K562 (cell line): Measurements from ENCODE around the gene ARHGAP12. TPM values are rescaled to one million over a fixed set of nuclear protein-coding genes. Genes with fewer than 3 reads are reported as not detected.

Experiments used
- ATAC-seq: fragments of 200-7000 bp; cut with Tn5 transposase; 3 replicates; pipeline ENCODE4 v1.9.1; 2020; ENCODE audit warnings: moderate library complexity
- BruUV-seq: library from RNA; stranded (reverse); fragments of 400-500 nt; replicated peaks from 2 replicates; lab custom pipeline; 2021; lab: Mats Ljungman, UMichigan
- CTCF ChIA-PET: fragments of 300-600 bp; formaldehyde crosslinking; extraction: SDS; loops from one replicate; lab custom pipeline; 2021; ENCODE audit warnings: low intra/inter-chr PET ratio; lab: Yijun Ruan, JAX
- POLR2A ChIA-PET: fragments of 300-600, 350-650 bp; sonication (Branson Sonifier 250); formaldehyde crosslinking; extraction: SDS; loops from one replicate; lab custom pipeline; 2021; ENCODE audit warnings: antibody characterized with exemption, inconsistent platforms; lab: Yijun Ruan, JAX
- DNase-seq, 4 experiments: peaks; one replicate each; pipeline versions ENCODE4 v3.0.0 to v3.0.0-alpha.2; 2011 to 2018; ENCODE audit warnings: low spot score in 3 of 4, mixed read lengths in 3 of 4; ENCODE audit errors: extremely low read depth in 1 of 4
- FAIRE-seq: peaks from 2 replicates; lab custom pipeline; 2011; peaks lifted over from hg19 to GRCh38; lab: Jason Lieb, UNC
- H2AFZ ChIP-seq: 2 replicates; pipeline ENCODE4 v1.6.0; 2011; ENCODE audit warnings: low read depth, low read length, control low read depth, inconsistent platforms
- H3K27ac ChIP-seq: fragments of 200-600 bp; 3 replicates; pipeline ENCODE4 v1.8.0; 2011; ENCODE audit warnings: low read depth, mild to moderate bottlenecking, control low read depth, inconsistent platforms, low read length, moderate library complexity, mixed read lengths; ENCODE audit errors: extremely low read depth
- H3K27me3 ChIP-seq, 2 experiments: fragments of 300-600 bp in 1 of 2; 2 replicates in 1 of 2; 3 replicates in 1 of 2; pipeline versions ENCODE4 v1.6.0 to v1.8.0; 2011; ENCODE audit warnings: inconsistent platforms in 2 of 2, low read length in 2 of 2, mild to moderate bottlenecking in 1 of 2, mixed read lengths in 1 of 2, moderate library complexity in 1 of 2; ENCODE audit not compliant: control insufficient read depth in 2 of 2, insufficient read depth in 2 of 2
- H3K36me3 ChIP-seq: fragments of 300-600 bp; 3 replicates; pipeline ENCODE4 v1.8.0; 2011; ENCODE audit warnings: mild to moderate bottlenecking, low read length, inconsistent platforms; ENCODE audit not compliant: control insufficient read depth, insufficient read depth
- H3K4me1 ChIP-seq, 2 experiments: fragments of 200-600 bp in 1 of 2; replicated peaks in 1 of 2; 2 replicates in 1 of 2; 3 replicates in 1 of 2; pipeline versions ENCODE4 v1.5.1 to v1.8.0; 2011; ENCODE audit warnings: inconsistent platforms in 2 of 2, low read length in 2 of 2, mild to moderate bottlenecking in 1 of 2, mixed read lengths in 1 of 2, moderate library complexity in 1 of 2; ENCODE audit not compliant: control insufficient read depth in 2 of 2, insufficient read depth in 2 of 2
- H3K4me2 ChIP-seq: 2 replicates; pipeline ENCODE4 v1.6.1; 2011; ENCODE audit warnings: low read length, control low read depth, inconsistent platforms, mixed read lengths; ENCODE audit not compliant: insufficient read depth
- H3K4me3 ChIP-seq: fragments of 200-600 bp; sonication (generic), shearing (Covaris generic); 2 replicates; pipeline ENCODE4 v1.5.1; 2016; ENCODE audit warnings: control low read depth, inconsistent platforms
- H3K79me2 ChIP-seq: fragments of 200-600 bp; 3 replicates; pipeline ENCODE4 v1.8.0; 2011; ENCODE audit warnings: low read length, inconsistent platforms; ENCODE audit not compliant: control insufficient read depth, insufficient read depth
- H3K9ac ChIP-seq, 2 experiments: 2 replicates each; pipeline versions ENCODE4 v1.6.0 to v1.6.1; 2011; ENCODE audit warnings: low read depth in 2 of 2, low read length in 2 of 2, control low read depth in 1 of 2, inconsistent platforms in 1 of 2, mild to moderate bottlenecking in 1 of 2, mixed read lengths in 1 of 2; ENCODE audit not compliant: insufficient read depth in 1 of 2
- H3K9me1 ChIP-seq: one replicate; pipeline ENCODE4 v1.6.0; 2011; ENCODE audit warnings: inconsistent platforms, mild to moderate bottlenecking, low read length, moderate library complexity; ENCODE audit not compliant: control insufficient read depth, insufficient read depth
- H3K9me3 ChIP-seq: replicated peaks from 2 replicates; pipeline ENCODE4 v1.5.1; 2011; ENCODE audit warnings: low read depth, low read length, inconsistent platforms; ENCODE audit not compliant: control insufficient read depth, insufficient read depth
- H4K20me1 ChIP-seq: replicated peaks from 2 replicates; pipeline ENCODE4 v1.6.1; 2011; ENCODE audit warnings: low read length, inconsistent platforms, mixed read lengths; ENCODE audit not compliant: control insufficient read depth, insufficient read depth
- CHD1 ChIP-seq: fragments of 200-600 bp; sonication (generic); IDR thresholded peaks from one replicate; pipeline ENCODE4 v1.6.1; 2012; ENCODE audit warnings: mild to moderate bottlenecking, moderate library complexity, low read length, inconsistent platforms
- CHD4 ChIP-seq: fragments of 200-600 bp; sonication (generic); IDR thresholded peaks from 3 replicates; pipeline ENCODE4 v1.6.1; 2012; ENCODE audit warnings: low read depth, mild to moderate bottlenecking, mixed read lengths, low read length, inconsistent platforms; ENCODE audit not compliant: insufficient read depth, insufficient replicate concordance, poor library complexity, severe bottlenecking
- CREB3L1 ChIP-seq: fragments of 450-650 bp; IDR thresholded peaks from 2 replicates; pipeline ENCODE4 v1.6.1; 2014; ENCODE audit warnings: low read depth, mild to moderate bottlenecking, moderate library complexity, borderline replicate concordance
- FOXK1 ChIP-seq: sonication (generic); formaldehyde crosslinking; IDR thresholded peaks from 2 replicates; pipeline ENCODE4 v1.8.0; 2022; ENCODE audit warnings: missing genetic modification reagents, mild to moderate bottlenecking, borderline replicate concordance
- HMG20A ChIP-seq: fragments of 450-650 bp; formaldehyde crosslinking; conservative IDR thresholded peaks from 2 replicates; pipeline ENCODE4 v1.4.0; 2020; ENCODE audit warnings: mild to moderate bottlenecking, mixed read lengths
- HNRNPUL1 ChIP-seq: fragments of 200-400 bp; formaldehyde crosslinking; IDR thresholded peaks from 2 replicates; pipeline ENCODE4 v1.6.1; 2017; ENCODE audit warnings: low read length
- NCOR1 ChIP-seq: fragments of 450-650 bp; IDR thresholded peaks from 2 replicates; pipeline ENCODE4 v1.6.1; 2016; ENCODE audit warnings: mild to moderate bottlenecking, moderate library complexity
- PHF8 ChIP-seq: fragments of 200-600 bp; sonication (generic); IDR thresholded peaks from 2 replicates; pipeline ENCODE4 v1.6.1; 2012; ENCODE audit warnings: mixed run types, mild to moderate bottlenecking, inconsistent platforms, low read length, moderate library complexity, borderline replicate concordance
- WGBS: fragments of 100-300 bp; shearing (Covaris generic); methylation state at CpG from one replicate; pipeline ENCODE4 v1.1.6; 2016; ENCODE audit warnings: low coverage, mixed read lengths; ENCODE audit not compliant: insufficient coverage; ENCODE audit errors: missing lambda C conversion rate; 5-methylcytosine and 5-hydroxymethylcytosine counted together
- in situ Hi-C: fragments of 300-500 bp; cut with MboI; formaldehyde crosslinking; loops from 4 replicates; pipeline ENCODE4 v1.15.0; 2018; ENCODE audit warnings: inconsistent platforms, mixed read lengths
- intact Hi-C: fragments of 100-400 bp; cut with micrococcal nuclease; formaldehyde crosslinking; loops from 2 replicates; pipeline ENCODE4 v1.14.2; 2022
- polyA plus RNA-seq, 8 experiments: library from polyadenylated mRNA; depleted of rRNA in 4 of 8; stranded (reverse) in 5 of 8; unstranded in 3 of 8; fragments of >200 nt; fragmentation: Nextera tagmentation in 2 of 8; fragmentation: Illumina TruSeq in 1 of 8; extraction: Ambion mirVana in 2 of 8; extraction: Trizol in 1 of 8; gene quantifications; 2 replicates each; pipeline versions ENCODE4 v1.2.1 to v1.2.3, GENCODE V29; 2011 to 2014; ENCODE audit warnings: inconsistent platforms in 1 of 8, missing spikeins in 1 of 8
- total RNA-seq, 7 experiments: library from RNA; depleted of rRNA in 6 of 7; stranded (reverse); fragments of >200 nt in 6 of 7; fragmentation: Illumina TruSeq in 2 of 7; extraction: Trizol in 2 of 7; gene quantifications; 2 replicates each; pipeline versions ENCODE4 v1.2.1 to v1.2.3, GENCODE V29; 2011 to 2021; ENCODE audit warnings: low replicate concordance in 1 of 7

Gene ARHGAP12
- total and polyA plus RNA-seq, 9 of the 15 experiments (the other 6 are each of a cell fraction or from before 2014, with no cell fraction given), result 4.4 to 18.7 (median 10.1) TPM

GRCh38 chr10:31935678-31936077 lies 7.0 kb upstream of the ARHGAP12 start:
- 76% methylated on average over 4 of the region's 4 CpGs for WGBS
- Histone ChIP-seq H3K27me3 (no peaks in the 10 kb centered on the region), H3K9me1 (no peaks in the 10 kb centered on the region), H3K27ac (no peak overlapping the region), H2AFZ (no peak overlapping the region), H3K9ac (no peak overlapping the region), H3K36me3 (no peaks in the 10 kb centered on the region), H3K4me3 (no peak overlapping the region), H3K79me2 (no peaks in the 10 kb centered on the region), H3K4me1 (peaks cover 3 to 21% of the 10 kb centered on the region in 2 experiments; a peak in 4 of 5 replicates), H3K9me3 (no peaks in the 10 kb centered on the region), H4K20me1 (no peaks in the 10 kb centered on the region), H3K4me2 (no peak overlapping the region)
- ATAC-seq, result 0 out of 3 replicates have a peak, but pooled peaks have one; percentile 15
- no TSS peak for BruUV-seq
- no peak for FAIRE-seq
- intact Hi-C loops, result no loop called here
- no peak for DNase-seq
- in situ Hi-C loops, result no loop called here
- ChIA-PET POLR2A (no interaction called here), CTCF (no interaction called here)
- no peak for TF ChIP-seq HNRNPUL1
- TF ChIP-seq NCOR1, result no peak
- no peak for TF ChIP-seq CHD1
- TF ChIP-seq FOXK1 (CRISPR knock-in tag), result no peak

- Histone ChIP-seq H3K9me1 (no peaks in the 10 kb centered on the region), H3K79me2 (peaks cover 5% of the 10 kb centered on the region; the same call in 2 of the 3 replicates), H3K4me3 (no peak overlapping the region), H3K27me3 (no peaks in the 10 kb centered on the region), H3K36me3 (no peaks in the 10 kb centered on the region), H3K27ac (no peak overlapping the region), H2AFZ (no peak overlapping the region), H4K20me1 (no peaks in the 10 kb centered on the region), H3K9me3 (no peaks in the 10 kb centered on the region), H3K4me2 (no peak overlapping the region), H3K4me1 (peaks cover 14 to 20% of the 10 kb centered on the region in 2 experiments; a peak in 4 of 5 replicates), H3K9ac (no peak overlapping the region)
- POLR2A ChIA-PET, result interaction anchor here (0.6 to 1.1 kb wide), 5 partner anchors 9 to 1088 kb away, joined by 3 to 6 read pairs (median 3); no protein-coding TSS in a partner anchor
- no peak for FAIRE-seq
- no peak for DNase-seq
- no peak for ATAC-seq
- intact Hi-C loops (no loop called here), in situ Hi-C loops (no loop called here)
- BruUV-seq, result no TSS peak
- CTCF ChIA-PET, result no interaction called here
- no peak for TF ChIP-seq HMG20A (CRISPR knock-in tag)
- no peak for TF ChIP-seq CHD4
- TF ChIP-seq CREB3L1, result no peak
- no peak for TF ChIP-seq PHF8
These were observed 4.2 kb upstream of the ARHGAP12 start for GRCh38 chr10:31932838-31933237.
